HCT116 (cell line): ENCODE results near the gene MEGF6. TPM values are rescaled to one million over a fixed set of nuclear protein-coding genes. Genes with fewer than 3 reads are reported as not detected.

Experiments
- ATAC-seq: fragments of 200-7000 bp; cut with Tn5 transposase; 2 replicates; pipeline ENCODE4 v1.9.1; 2020; ENCODE audit warnings: mild to moderate bottlenecking, moderate library complexity
- BruUV-seq: library from RNA; stranded (reverse); fragments of 400-500 nt; replicated peaks from 2 replicates; lab custom pipeline; 2021; lab: Mats Ljungman, UMichigan
- CTCF ChIA-PET: fragments of 300-600 bp; sonication (Branson Sonifier 250); formaldehyde crosslinking; loops from one replicate; lab custom pipeline; 2021; ENCODE audit warnings: antibody characterized with exemption; lab: Charles Lee
- POLR2A ChIA-PET: fragments of 300-600, 350-600 bp; sonication (Branson Sonifier 250); formaldehyde crosslinking; loops from one replicate; lab custom pipeline; 2021; ENCODE audit warnings: antibody characterized with exemption; lab: Charles Lee
- RAD21 ChIA-PET, 2 experiments: fragments of 300-600 bp; sonication (Branson Sonifier 250); formaldehyde crosslinking; loops; one replicate each; lab custom pipeline; 2023; ENCODE audit warnings: low total read pairs in 2 of 2; ENCODE audit not compliant: uncharacterized antibody in 2 of 2, unreplicated experiment in 2 of 2, low non-redundant PET in 1 of 2; lab: Charles Lee
- DNase-seq: peaks from one replicate; pipeline ENCODE4 v3.0.0-alpha.2; 2010; ENCODE audit warnings: low read depth, low spot score
- H2AFZ ChIP-seq: fragments of 200-600 bp; shearing (Covaris generic), sonication (generic); 2 replicates; pipeline ENCODE4 v1.6.1; 2017; ENCODE audit warnings: low read depth, mixed run types, mixed read lengths, antibody characterized with exemption, low read length; ENCODE audit not compliant: poor library complexity, severe bottlenecking
- H3K27ac ChIP-seq: 2 replicates; pipeline ENCODE4 v1.5.1; 2012; ENCODE audit warnings: low read depth, low read length
- H3K27me3 ChIP-seq: fragments of 200-600 bp; sonication (generic); 2 replicates; pipeline ENCODE4 v1.6.1; 2016; ENCODE audit warnings: mixed run types, low read length, mixed read lengths; ENCODE audit not compliant: insufficient read depth
- H3K36me3 ChIP-seq, 2 experiments: fragments of 200-500 bp in 1 of 2; fragments of 200-600 bp in 1 of 2; sonication (Bioruptor generic) in 1 of 2; sonication (generic) in 1 of 2; 2 replicates each; pipeline versions ENCODE4 v1.5.1 to v1.6.1; 2014 to 2016; ENCODE audit warnings: low read length in 2 of 2, inconsistent platforms in 1 of 2, mixed read lengths in 1 of 2, mixed run types in 1 of 2; ENCODE audit not compliant: insufficient read depth in 2 of 2, control insufficient read depth in 1 of 2
- H3K4me1 ChIP-seq, 2 experiments: fragments of 200-600 bp in 1 of 2; sonication (generic) in 1 of 2; 2 replicates each; pipeline versions ENCODE4 v1.5.1 to v1.6.1; 2012 to 2017; ENCODE audit warnings: low read length in 2 of 2, inconsistent platforms in 1 of 2, mild to moderate bottlenecking in 1 of 2, mixed read lengths in 1 of 2, mixed run types in 1 of 2, moderate library complexity in 1 of 2; ENCODE audit not compliant: insufficient read depth in 2 of 2, control insufficient read depth in 1 of 2
- H3K4me2 ChIP-seq: fragments of 200-600 bp; sonication (generic); 2 replicates; pipeline ENCODE4 v1.6.1; 2017; ENCODE audit warnings: mixed run types, low read length, mixed read lengths
- H3K4me3 ChIP-seq, 2 experiments: fragments of 200-600 bp in 1 of 2; sonication (generic) in 1 of 2; replicated peaks in 1 of 2; 2 replicates each; pipeline ENCODE4 v1.5.1; 2011 to 2016; ENCODE audit warnings: low read length in 2 of 2, control low read depth in 1 of 2, low read depth in 1 of 2, mild to moderate bottlenecking in 1 of 2, mixed read lengths in 1 of 2, mixed run types in 1 of 2
- H3K79me2 ChIP-seq: fragments of 200-600 bp; sonication (generic); 2 replicates; pipeline ENCODE4 v1.6.1; 2017; ENCODE audit warnings: mild to moderate bottlenecking, mixed run types, low read length, moderate library complexity, mixed read lengths; ENCODE audit not compliant: insufficient read depth
- H3K9ac ChIP-seq: fragments of 200-600 bp; sonication (generic); 2 replicates; pipeline ENCODE4 v1.6.1; 2016; ENCODE audit warnings: low read length, mixed read lengths
- H3K9me2 ChIP-seq: fragments of 200-600 bp; sonication (generic), shearing (Covaris generic); 2 replicates; pipeline ENCODE4 v1.6.1; 2017; ENCODE audit warnings: mixed run types, mild to moderate bottlenecking, moderate library complexity; ENCODE audit not compliant: insufficient read depth
- H3K9me3 ChIP-seq, 2 experiments: fragments of 200-500 bp in 1 of 2; fragments of 200-600 bp in 1 of 2; sonication (Bioruptor generic) in 1 of 2; sonication (generic) in 1 of 2; 2 replicates each; pipeline ENCODE4 v1.6.1; 2014 to 2017; ENCODE audit warnings: low read length in 2 of 2, mixed read lengths in 2 of 2, inconsistent platforms in 1 of 2, low read depth in 1 of 2, mild to moderate bottlenecking in 1 of 2, mixed run types in 1 of 2, moderate library complexity in 1 of 2; ENCODE audit not compliant: control insufficient read depth in 1 of 2, insufficient read depth in 1 of 2
- H4K20me1 ChIP-seq: fragments of 200-600 bp; sonication (generic), shearing (Covaris generic); 2 replicates; pipeline ENCODE4 v1.6.1; 2017; ENCODE audit warnings: mixed run types, mild to moderate bottlenecking, moderate library complexity; ENCODE audit not compliant: insufficient read depth
- CBX3 ChIP-seq: IDR thresholded peaks from 2 replicates; pipeline ENCODE4 v1.6.1; 2012; ENCODE audit warnings: low read depth
- CEBPB ChIP-seq: IDR thresholded peaks from 2 replicates; pipeline ENCODE4 v1.6.1; 2012; ENCODE audit warnings: low read depth
- EGR1 ChIP-seq: IDR thresholded peaks from 2 replicates; pipeline ENCODE4 v1.6.1; 2012; ENCODE audit warnings: low read depth
- ELF1 ChIP-seq: IDR thresholded peaks from 2 replicates; pipeline ENCODE4 v1.6.1; 2012; ENCODE audit warnings: low read depth, borderline replicate concordance
- EZH2 ChIP-seq: fragments of 200-600 bp; sonication (generic); IDR thresholded peaks from 2 replicates; pipeline ENCODE4 v1.6.1; 2017; ENCODE audit warnings: antibody characterized with exemption, mixed run types
- EZH2phosphoT487 ChIP-seq: fragments of 200-600 bp; IDR thresholded peaks from 2 replicates; pipeline ENCODE4 v1.6.1; 2018; ENCODE audit warnings: antibody characterized with exemption, borderline replicate concordance
- FOSL1 ChIP-seq: IDR thresholded peaks from 2 replicates; pipeline ENCODE4 v1.6.1; 2012; ENCODE audit warnings: low read depth
- JUND ChIP-seq: IDR thresholded peaks from 2 replicates; pipeline ENCODE4 v1.6.1; 2012
- POLR2A ChIP-seq: IDR thresholded peaks from 2 replicates; pipeline ENCODE4 v1.7.0; 2011; ENCODE audit warnings: borderline replicate concordance; ENCODE audit not compliant: insufficient read depth, insufficient read length; ENCODE audit errors: extremely low read depth
- POLR2AphosphoS5 ChIP-seq: IDR thresholded peaks from 2 replicates; pipeline ENCODE4 v1.6.1; 2011; ENCODE audit warnings: mild to moderate bottlenecking, low read depth, low read length, moderate library complexity
- RAD21 ChIP-seq: IDR thresholded peaks from 2 replicates; pipeline ENCODE4 v1.6.1; 2012; ENCODE audit warnings: low read depth, mild to moderate bottlenecking
- SIN3A ChIP-seq: IDR thresholded peaks from 2 replicates; pipeline ENCODE4 v1.6.1; 2012; ENCODE audit warnings: low read depth
- SP1 ChIP-seq: IDR thresholded peaks from 2 replicates; pipeline ENCODE4 v1.6.1; 2012; ENCODE audit warnings: low read depth
- SRF ChIP-seq: IDR thresholded peaks from 2 replicates; pipeline ENCODE4 v1.6.1; 2012; ENCODE audit warnings: low read depth
- TCF7L2 ChIP-seq: IDR thresholded peaks from 2 replicates; pipeline ENCODE4 v1.7.0; 2011; ENCODE audit warnings: borderline replicate concordance, inconsistent platforms; ENCODE audit not compliant: insufficient read depth, insufficient read length; ENCODE audit errors: extremely low read depth
- ZNF274 ChIP-seq: fragments of 200-500 bp; sonication (Bioruptor generic); IDR thresholded peaks from 2 replicates; pipeline ENCODE4 v1.6.1; 2014; ENCODE audit warnings: mild to moderate bottlenecking, low read depth, low read length, inconsistent platforms
- intact Hi-C: fragments of 100-400 bp; cut with micrococcal nuclease; formaldehyde crosslinking; loops from 2 replicates; pipeline ENCODE4 v1.10.0; 2022
- total RNA-seq: library from RNA; stranded (reverse); gene quantifications from one replicate; pipeline ENCODE4 v1.2.1, GENCODE V29; 2021; ENCODE audit not compliant: unreplicated experiment
- TF ChIP-seq, protein P1 (sequence below): IDR thresholded peaks from 2 replicates; pipeline ENCODE4 v1.6.1; 2011; ENCODE audit warnings: mild to moderate bottlenecking, low read length, moderate library complexity; ENCODE audit not compliant: insufficient replicate concordance; ENCODE audit errors: extremely low read depth
- TF ChIP-seq, protein P2 (sequence below): IDR thresholded peaks from 2 replicates; pipeline ENCODE4 v1.6.1; 2012

The MEGF6 gene
- total RNA-seq, 1 experiment from 2014 or later: 47.6 TPM

DNA sequence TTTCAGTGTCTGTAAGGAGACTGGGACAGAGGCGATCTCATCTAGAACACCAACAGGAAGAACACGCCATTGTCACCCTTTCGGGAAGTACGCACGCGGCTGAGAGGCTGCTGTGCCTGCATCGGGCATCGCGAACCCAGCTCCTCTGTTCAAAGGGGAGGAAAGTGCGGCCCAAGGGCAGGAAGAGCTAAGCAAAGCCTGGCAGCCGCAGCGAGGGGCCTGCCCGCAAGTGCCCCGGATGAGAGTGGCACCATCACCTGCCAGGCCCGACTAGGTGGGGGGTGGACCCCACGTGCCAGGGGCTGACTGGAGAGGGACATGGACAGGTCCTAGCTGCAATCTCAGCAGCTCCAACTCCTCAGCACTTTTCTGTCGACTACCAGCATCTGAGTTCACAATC lies 21.0 kb upstream of the MEGF6 start:
- Histone ChIP-seq H3K27ac (no peak overlapping the region), H3K36me3 (peaks cover 17 to 23% of the 10 kb centered on the region in 2 experiments; a peak in 3 of 4 replicates), H3K4me1 (0 out of 4 replicates have a peak, but pooled peaks cover 0 to 2% of the 10 kb centered on the region in 2 experiments), H4K20me1 (no peaks in the 10 kb centered on the region), H3K4me3 (no peak overlapping the region), H2AFZ (no peak overlapping the region), H3K9me2 (no peaks in the 10 kb centered on the region), H3K27me3 (no peaks in the 10 kb centered on the region), H3K9ac (no peak overlapping the region), H3K9me3 (no peaks in the 10 kb centered on the region), H3K4me2 (no peak overlapping the region), H3K79me2 (no peaks in the 10 kb centered on the region)
- intact Hi-C loops: no loop called here
- ChIA-PET POLR2A (no interaction called here), RAD21 (no interaction called here), CTCF (no interaction called here)
- TF ChIP-seq CBX3 (no peak), POLR2AphosphoS5 (no peak), ZNF274 (no peak), RAD21 (no peak), SRF (no peak), JUND (no peak), EZH2 (no peak), SIN3A (no peak), SP1 (no peak), EGR1 (no peak), EZH2phosphoT487 (no peak), TCF7L2 (no peak), FOSL1 (no peak), ELF1 (no peak), POLR2A (no peak), CEBPB (no peak)
- TF ChIP-seq, protein P1, sequence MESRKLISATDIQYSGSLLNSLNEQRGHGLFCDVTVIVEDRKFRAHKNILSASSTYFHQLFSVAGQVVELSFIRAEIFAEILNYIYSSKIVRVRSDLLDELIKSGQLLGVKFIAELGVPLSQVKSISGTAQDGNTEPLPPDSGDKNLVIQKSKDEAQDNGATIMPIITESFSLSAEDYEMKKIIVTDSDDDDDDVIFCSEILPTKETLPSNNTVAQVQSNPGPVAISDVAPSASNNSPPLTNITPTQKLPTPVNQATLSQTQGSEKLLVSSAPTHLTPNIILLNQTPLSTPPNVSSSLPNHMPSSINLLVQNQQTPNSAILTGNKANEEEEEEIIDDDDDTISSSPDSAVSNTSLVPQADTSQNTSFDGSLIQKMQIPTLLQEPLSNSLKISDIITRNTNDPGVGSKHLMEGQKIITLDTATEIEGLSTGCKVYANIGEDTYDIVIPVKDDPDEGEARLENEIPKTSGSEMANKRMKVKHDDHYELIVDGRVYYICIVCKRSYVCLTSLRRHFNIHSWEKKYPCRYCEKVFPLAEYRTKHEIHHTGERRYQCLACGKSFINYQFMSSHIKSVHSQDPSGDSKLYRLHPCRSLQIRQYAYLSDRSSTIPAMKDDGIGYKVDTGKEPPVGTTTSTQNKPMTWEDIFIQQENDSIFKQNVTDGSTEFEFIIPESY: no peak
- TF ChIP-seq, protein P2, sequence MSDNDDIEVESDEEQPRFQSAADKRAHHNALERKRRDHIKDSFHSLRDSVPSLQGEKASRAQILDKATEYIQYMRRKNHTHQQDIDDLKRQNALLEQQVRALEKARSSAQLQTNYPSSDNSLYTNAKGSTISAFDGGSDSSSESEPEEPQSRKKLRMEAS: no peak
- DNase-seq (no peak), ATAC-seq (no peak)
- BruUV-seq: no TSS peak
